HEK293 (cell line): ENCODE results near the gene FUT1.

Experiments used
- CTCF ChIP-seq: fragments of 450-650 bp; formaldehyde crosslinking; IDR thresholded peaks from 2 replicates; pipeline ENCODE4 v1.5.1; 2016; ENCODE audit warnings: missing biosample characterization, missing genetic modification characterization
- KLF10 ChIP-seq: fragments of 450-650 bp; IDR thresholded peaks from 2 replicates; pipeline ENCODE4 v1.5.1; 2018; ENCODE audit warnings: missing biosample characterization, mild to moderate bottlenecking, missing genetic modification characterization

DNA sequence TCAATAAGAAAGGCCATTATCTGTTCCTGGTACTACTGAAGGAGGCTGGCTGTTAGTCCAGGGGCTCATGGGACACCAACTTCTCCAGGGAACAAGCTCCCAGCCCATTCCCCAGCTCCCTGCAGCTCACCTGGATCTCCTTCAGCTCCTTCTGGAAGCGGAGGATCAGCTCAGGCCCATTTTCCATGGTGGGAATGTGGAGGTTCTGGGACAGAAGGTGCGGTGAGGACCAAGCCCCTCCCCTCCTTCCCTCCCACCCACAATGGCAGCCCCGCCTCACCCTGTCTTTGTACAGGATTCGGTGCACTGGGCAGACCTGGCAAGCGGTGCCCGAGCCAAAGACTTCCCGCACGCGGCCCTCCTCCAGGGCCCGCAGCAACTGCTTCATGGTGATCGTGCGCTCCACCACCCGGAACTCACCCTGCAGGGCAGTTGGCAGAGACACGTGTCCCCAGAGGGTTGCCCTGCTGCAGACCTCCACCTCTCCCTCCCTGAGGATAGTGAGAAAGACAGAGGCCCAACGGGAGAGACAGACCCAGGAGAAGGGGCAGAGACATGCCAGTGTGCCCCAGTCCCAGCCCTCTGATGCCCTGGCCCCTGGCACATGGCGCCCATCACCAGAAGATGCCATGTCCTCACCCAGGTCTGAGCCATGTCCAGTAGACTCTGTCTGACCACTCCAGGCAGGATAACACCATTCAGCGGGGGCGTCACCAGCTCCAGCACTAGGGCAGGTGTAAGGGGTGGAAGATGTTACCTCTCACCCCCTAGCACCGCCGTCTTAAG lies 44.0 kb upstream of the FUT1 start:
- TF ChIP-seq KLF10 (tag by site-specific recombination): no peak
- TF ChIP-seq CTCF (tag by site-specific recombination): no peak
